RCC 7860 (cell line): ENCODE measurements around the gene FADS6.

Experiments
- DNase-seq: peaks from one replicate; pipeline ENCODE4 v3.0.0-alpha.2; 2015; ENCODE audit warnings: low spot score
- FAIRE-seq: peaks from 2 replicates; lab custom pipeline; 2012; peaks lifted over from hg19 to GRCh38; lab: Jason Lieb, UNC

FADS6 gene

DNA sequence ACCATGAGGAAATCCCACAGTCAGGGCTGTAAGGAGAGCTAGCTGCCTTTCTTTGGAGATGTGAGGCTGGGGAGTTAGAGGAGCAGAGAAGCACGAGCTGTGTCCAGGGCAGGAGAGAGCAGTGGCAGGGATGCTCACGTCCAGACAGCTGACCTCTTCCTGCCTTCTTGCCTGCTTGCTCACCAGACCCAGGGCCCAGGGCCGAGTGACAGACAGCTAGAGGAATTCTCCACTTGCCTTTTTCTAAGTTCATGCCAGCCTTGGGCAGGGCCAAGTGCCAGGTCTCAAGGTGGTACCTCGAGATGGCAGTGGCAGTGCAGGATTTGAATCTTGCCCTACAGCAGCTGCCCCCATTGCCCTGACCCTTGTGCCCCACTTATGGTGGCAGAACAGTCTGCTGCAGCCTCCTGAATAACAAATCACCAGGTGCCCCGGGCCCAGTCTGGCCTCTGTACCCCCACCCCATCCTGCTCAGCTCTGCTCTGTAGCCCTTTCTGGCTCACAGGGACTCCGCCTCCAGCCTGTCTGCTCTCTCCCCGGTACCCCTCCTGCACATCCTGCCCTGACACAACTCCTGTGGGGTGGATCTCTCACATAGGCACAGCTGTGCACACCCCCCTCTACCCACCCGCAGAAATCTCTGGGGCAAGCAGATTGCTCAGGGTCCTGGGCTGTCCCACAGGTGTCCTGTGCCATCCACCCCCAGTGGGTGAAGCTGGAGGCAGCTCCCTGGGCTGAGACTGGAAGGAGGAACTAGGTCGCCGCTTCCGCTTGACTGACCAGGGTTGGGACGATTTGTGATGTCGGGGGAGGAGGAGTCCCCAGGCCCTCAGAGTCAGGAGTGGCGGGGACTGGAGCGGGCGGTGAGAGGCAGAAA, 59.7 kb downstream of the FADS6 start:
- DNase-seq (peak; percentile 61), FAIRE-seq (no peak)

DNA sequence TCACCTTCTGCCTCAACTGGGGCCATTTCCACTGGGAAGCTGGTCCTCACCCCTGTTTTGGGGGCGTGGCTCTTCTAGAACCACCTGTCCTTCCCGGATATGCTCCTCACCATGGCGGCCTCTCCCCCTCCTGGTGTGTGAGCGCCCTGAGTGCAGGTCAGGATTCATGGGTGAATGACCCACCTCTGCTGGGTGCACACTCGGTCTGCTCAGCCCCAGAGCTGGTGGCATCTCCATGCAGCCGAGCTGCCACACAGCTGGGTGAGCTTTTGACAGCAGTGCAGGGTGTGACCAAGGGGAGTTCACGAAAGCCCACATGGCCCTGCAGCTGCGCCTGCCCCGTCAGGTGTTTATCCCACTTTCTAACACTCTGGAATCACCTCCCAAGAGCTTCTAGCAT, 61.0 kb downstream of the FADS6 start:
- DNase-seq: no peak
- no peak for FAIRE-seq

DNA sequence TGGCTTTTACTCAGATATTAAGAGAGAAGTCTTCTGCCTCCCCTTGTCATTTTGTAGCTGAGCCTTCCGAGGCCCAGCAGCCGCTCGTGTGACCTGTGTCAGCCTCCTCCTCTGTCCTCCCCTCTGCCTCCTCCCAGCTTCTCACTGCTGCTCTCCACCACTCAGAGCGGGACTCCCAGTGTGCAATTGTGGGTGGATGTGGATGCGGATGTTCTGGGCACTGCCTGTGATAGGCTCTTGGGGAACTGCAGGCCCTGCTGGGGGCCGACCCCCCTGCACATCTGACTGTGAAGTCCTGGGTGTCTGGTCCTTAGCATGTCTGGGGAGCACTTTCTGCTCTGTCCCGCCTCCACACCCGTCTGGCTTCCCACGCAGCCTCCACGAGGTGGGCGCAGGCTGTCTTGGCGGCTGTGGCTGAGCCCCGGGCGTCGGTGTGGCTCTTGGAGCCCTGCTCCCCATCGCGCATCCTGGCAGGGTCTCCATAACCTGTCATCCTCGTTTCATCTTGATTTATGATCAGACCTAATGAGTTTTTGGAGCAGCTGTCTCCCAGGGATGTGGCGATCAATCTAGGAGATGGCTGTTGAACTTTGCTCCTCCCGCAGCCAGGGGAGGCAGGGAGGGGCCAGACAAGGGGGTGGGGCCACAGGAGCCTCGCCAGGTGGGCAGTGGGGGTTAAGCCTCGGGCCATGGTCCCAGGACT, 61.8 kb downstream of the FADS6 start:
- no peak for DNase-seq
- no peak for FAIRE-seq

DNA sequence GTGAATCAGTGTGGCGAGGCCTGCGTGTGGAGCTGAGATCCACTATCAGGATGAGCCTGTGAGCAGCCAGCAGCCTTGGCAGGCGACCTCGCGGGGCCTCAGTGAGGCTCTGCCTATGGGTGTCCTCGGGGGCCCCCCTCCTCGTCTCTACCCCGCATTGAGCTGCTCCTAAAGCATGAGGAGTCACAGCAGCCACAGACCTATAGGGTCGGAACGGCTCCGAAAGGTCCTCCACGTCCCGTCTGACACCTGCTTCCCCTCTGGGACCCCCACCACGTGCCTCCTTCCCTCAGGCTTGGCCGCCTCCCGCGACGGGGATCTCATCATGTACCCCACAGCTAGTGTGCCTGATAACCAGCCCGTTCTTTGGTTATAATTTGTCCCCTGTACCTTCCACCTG, 62.6 kb downstream of the FADS6 start:
- FAIRE-seq (no peak), DNase-seq (no peak)

DNA sequence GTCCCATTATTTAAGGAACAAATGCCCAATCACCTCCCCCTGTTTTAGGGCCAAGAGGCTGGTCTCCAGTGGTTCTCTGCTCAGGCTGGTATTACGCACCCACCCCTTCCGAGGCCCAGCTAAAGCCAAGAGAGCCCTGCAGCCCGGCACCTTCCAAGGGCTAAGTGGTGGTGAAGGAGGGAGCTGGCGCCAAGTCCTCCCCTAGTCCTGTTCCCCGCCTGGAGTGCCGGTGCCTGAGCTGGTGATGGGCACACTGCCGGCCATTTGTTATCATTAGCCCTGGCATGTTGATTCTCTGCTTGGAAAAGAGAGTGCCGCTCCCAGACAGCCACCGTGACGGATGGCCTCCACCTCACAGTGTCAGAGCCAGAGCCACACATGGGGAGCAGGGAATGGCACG, 65.6 kb downstream of the FADS6 start:
- no peak for DNase-seq
- no peak for FAIRE-seq
